Astrocyte (in vitro differentiated cells and primary cell): ENCODE data around the gene DFFB. TPM values are rescaled to one million over a fixed set of nuclear protein-coding genes. Genes with fewer than 3 reads are reported as not detected.

Experiments used
- DNase-seq: peaks from one replicate; pipeline ENCODE4 v3.0.0-alpha.2; 2010; ENCODE audit warnings: low read depth
- FAIRE-seq: peaks from 2 replicates; lab custom pipeline; 2011; peaks lifted over from hg19 to GRCh38; lab: Jason Lieb, UNC
- H2AFZ ChIP-seq: 2 replicates; pipeline ENCODE4 v1.6.0; 2012; ENCODE audit warnings: low read depth, low read length, inconsistent platforms
- H3K27ac ChIP-seq: 2 replicates; pipeline ENCODE4 v1.5.1; 2011; ENCODE audit warnings: low read depth, low read length, inconsistent platforms
- H3K27me3 ChIP-seq: 2 replicates; pipeline ENCODE4 v1.6.0; 2011; ENCODE audit warnings: low read length, inconsistent platforms; ENCODE audit not compliant: insufficient read depth
- H3K36me3 ChIP-seq: 2 replicates; pipeline ENCODE4 v1.5.1; 2011; ENCODE audit warnings: low read length, inconsistent platforms; ENCODE audit not compliant: insufficient read depth
- H3K4me1 ChIP-seq: 2 replicates; pipeline ENCODE4 v1.5.1; 2011; ENCODE audit warnings: low read length, inconsistent platforms; ENCODE audit not compliant: insufficient read depth
- H3K4me2 ChIP-seq: 2 replicates; pipeline ENCODE4 v1.6.0; 2012; ENCODE audit warnings: low read length, inconsistent platforms
- H3K4me3 ChIP-seq: 2 replicates; pipeline ENCODE4 v1.5.1; 2011; ENCODE audit warnings: low read depth, mild to moderate bottlenecking, low read length, inconsistent platforms; ENCODE audit not compliant: insufficient read depth
- H3K79me2 ChIP-seq: 2 replicates; pipeline ENCODE4 v1.6.0; 2012; ENCODE audit warnings: mild to moderate bottlenecking, low read length, inconsistent platforms; ENCODE audit not compliant: insufficient read depth
- H3K9ac ChIP-seq: 2 replicates; pipeline ENCODE4 v1.6.0; 2012; ENCODE audit warnings: mild to moderate bottlenecking, low read length, inconsistent platforms
- H3K9me3 ChIP-seq: 2 replicates; pipeline ENCODE4 v1.5.1; 2012; ENCODE audit warnings: low read depth, mild to moderate bottlenecking, low read length, inconsistent platforms; ENCODE audit not compliant: insufficient read depth
- H4K20me1 ChIP-seq: 2 replicates; pipeline ENCODE4 v1.6.0; 2012; ENCODE audit warnings: low read length, inconsistent platforms; ENCODE audit not compliant: insufficient read depth
- H3K27ac Mint-ChIP-seq: one replicate; pipeline ENCODE4 v1.8.0; 2021; ENCODE audit warnings: mild to moderate bottlenecking, mixed read lengths; ENCODE audit not compliant: unreplicated experiment
- H3K27me3 Mint-ChIP-seq: one replicate; pipeline ENCODE4 v1.8.0; 2021; ENCODE audit warnings: low read depth, mixed read lengths; ENCODE audit not compliant: unreplicated experiment
- H3K36me3 Mint-ChIP-seq: one replicate; pipeline ENCODE4 v1.8.0; 2021; ENCODE audit warnings: low read depth, mixed read lengths; ENCODE audit not compliant: unreplicated experiment
- H3K4me1 Mint-ChIP-seq: one replicate; pipeline ENCODE4 v1.8.0; 2021; ENCODE audit warnings: low read depth, mixed read lengths; ENCODE audit not compliant: unreplicated experiment
- H3K4me3 Mint-ChIP-seq: one replicate; pipeline ENCODE4 v1.8.0; 2021; ENCODE audit warnings: mild to moderate bottlenecking, moderate library complexity, mixed read lengths; ENCODE audit not compliant: unreplicated experiment
- H3K9me3 Mint-ChIP-seq: one replicate; pipeline ENCODE4 v1.8.0; 2021; ENCODE audit warnings: mild to moderate bottlenecking, mixed read lengths; ENCODE audit not compliant: unreplicated experiment
- CTCF ChIP-seq: IDR thresholded peaks from 2 replicates; pipeline ENCODE4 v1.5.1; 2011; ENCODE audit warnings: low read depth, mild to moderate bottlenecking, inconsistent platforms, low read length, moderate library complexity; ENCODE audit not compliant: insufficient read depth
- EZH2 ChIP-seq: IDR thresholded peaks from 2 replicates; pipeline ENCODE4 v1.6.1; 2012; ENCODE audit warnings: mild to moderate bottlenecking, low read length, inconsistent platforms; ENCODE audit not compliant: insufficient read depth
- total RNA-seq: library from RNA; stranded (reverse); gene quantifications from 2 replicates; pipeline ENCODE4 v1.2.1, GENCODE V29; 2021

DFFB gene
- total RNA-seq, 1 donor from 2014 or later = 7.4 TPM

GRCh38 chr1:3885611-3886010 is 28.3 kb downstream of the DFFB start:
- Histone ChIP-seq H3K9ac (no peak overlapping the region), H3K79me2 (no peaks in the 10 kb centered on the region), H4K20me1 (no peaks in the 10 kb centered on the region), H3K4me3 (no peak overlapping the region), H3K27me3 (no peaks in the 10 kb centered on the region), H3K36me3 (peaks cover 22% of the 10 kb centered on the region), H3K4me2 (no peak overlapping the region), H2AFZ (no peak overlapping the region), H3K4me1 (no peaks in the 10 kb centered on the region), H3K9me3 (no peaks in the 10 kb centered on the region), H3K27ac (no peak overlapping the region)
- no peak for FAIRE-seq
- DNase-seq = no peak
- Mint-ChIP-seq H3K36me3 (peaks cover 19% of the 10 kb centered on the region), H3K27me3 (no peaks in the 10 kb centered on the region), H3K27ac (no peak overlapping the region), H3K4me1 (no peaks in the 10 kb centered on the region), H3K4me3 (no peak overlapping the region), H3K9me3 (peaks cover 2% of the 10 kb centered on the region)
- TF ChIP-seq CTCF (no peak), EZH2 (no peak)

- Histone ChIP-seq H3K27me3 (no peaks in the 10 kb centered on the region), H3K4me1 (no peaks in the 10 kb centered on the region), H3K27ac (no peak overlapping the region), H2AFZ (no peak overlapping the region), H3K79me2 (peaks cover 2% of the 10 kb centered on the region), H3K9me3 (no peaks in the 10 kb centered on the region), H3K4me2 (no peak overlapping the region), H3K4me3 (no peak overlapping the region), H3K9ac (no peak overlapping the region), H3K36me3 (peaks cover 27% of the 10 kb centered on the region), H4K20me1 (peaks cover under 1% of the 10 kb centered on the region)
- H3K36me3 Mint-ChIP-seq = peaks cover 19% of the 10 kb centered on the region
- no peaks in the 10 kb centered on the region for H3K4me1 Mint-ChIP-seq
- H3K9me3 Mint-ChIP-seq = no peaks in the 10 kb centered on the region
- H3K27me3 Mint-ChIP-seq = no peaks in the 10 kb centered on the region
- H3K4me3 Mint-ChIP-seq = no peak overlapping the region
- DNase-seq (no peak), FAIRE-seq (no peak)
- H3K27ac Mint-ChIP-seq = no peak overlapping the region
- no peak for TF ChIP-seq CTCF
- no peak for TF ChIP-seq EZH2
Measured at GRCh38 chr1:3886106-3886670, 28.9 kb downstream of the DFFB start.

- TF ChIP-seq EZH2 (no peak), CTCF (no peak)
- Mint-ChIP-seq H3K4me3 (no peak overlapping the region), H3K27ac (no peak overlapping the region), H3K27me3 (no peaks in the 10 kb centered on the region), H3K9me3 (no peaks in the 10 kb centered on the region), H3K4me1 (no peaks in the 10 kb centered on the region), H3K36me3 (peaks cover 19% of the 10 kb centered on the region)
- DNase-seq (no peak), FAIRE-seq (no peak)
- H3K9me3 ChIP-seq = no peaks in the 10 kb centered on the region
- H3K4me3 ChIP-seq = no peak overlapping the region
- H3K36me3 ChIP-seq = peaks cover 27% of the 10 kb centered on the region
- peaks cover 6% of the 10 kb centered on the region for H3K79me2 ChIP-seq
- no peak overlapping the region for H2AFZ ChIP-seq
- no peak overlapping the region for H3K27ac ChIP-seq
- no peaks in the 10 kb centered on the region for H3K27me3 ChIP-seq
- no peaks in the 10 kb centered on the region for H3K4me1 ChIP-seq
- H3K9ac ChIP-seq = no peak overlapping the region
- H3K4me2 ChIP-seq = no peak overlapping the region
- H4K20me1 ChIP-seq = peaks cover 4% of the 10 kb centered on the region
Measured at GRCh38 chr1:3886691-3887090, 29.4 kb downstream of the DFFB start.
